Natural killer cell treated with Interleukin-12 subunit alpha and Interleukin-12 subunit beta and Interleukin-15 and Interleukin-18, amount 100 ng/mL, for 72 hours (primary cell): Measurements from ENCODE around the gene LSMEM2. TPM values are rescaled to one million over a fixed set of nuclear protein-coding genes. Genes with fewer than 3 reads are reported as not detected.

ENCODE experiments used
- ATAC-seq, 2 donors: fragments of 150-1000 bp; cut with Tn5 transposase in 1 of 2; sonication (Bioruptor Pico), chemical (Tn5 transposase) in 1 of 2; 2 replicates each; pipeline ENCODE4 v1.10.0; 2021
- DNase-seq: peaks from one replicate; pipeline ENCODE4 v3.0.0; 2022; ENCODE audit warnings: low spot score
- H3K27ac Mint-ChIP-seq, 2 donors: 1 replicate in 1 of 2; 2 replicates in 1 of 2; pipeline ENCODE4 v1.8.0; 2022; ENCODE audit warnings: mixed read lengths in 2 of 2, mild to moderate bottlenecking in 1 of 2, moderate library complexity in 1 of 2
- H3K27me3 Mint-ChIP-seq, 2 donors: 1 replicate in 1 of 2; 2 replicates in 1 of 2; pipeline ENCODE4 v1.8.0; 2022; ENCODE audit warnings: mixed read lengths in 2 of 2
- H3K36me3 Mint-ChIP-seq: one replicate; pipeline ENCODE4 v1.8.0; 2022; ENCODE audit warnings: mixed read lengths
- H3K4me1 Mint-ChIP-seq, 2 donors: 1 replicate in 1 of 2; 2 replicates in 1 of 2; pipeline ENCODE4 v1.8.0; 2022; ENCODE audit warnings: low read depth in 2 of 2, mixed read lengths in 2 of 2, mild to moderate bottlenecking in 1 of 2
- H3K4me3 Mint-ChIP-seq: one replicate; pipeline ENCODE4 v1.8.0; 2022; ENCODE audit warnings: mixed read lengths
- H3K9me3 Mint-ChIP-seq: 2 replicates; pipeline ENCODE4 v1.8.0; 2022; ENCODE audit warnings: mixed read lengths
- total RNA-seq, 2 donors: library from RNA; stranded (reverse); gene quantifications; one replicate each; pipeline ENCODE4 v1.2.3, GENCODE V29; 2022

The LSMEM2 gene
- total RNA-seq, 2 donors from 2014 or later, result not detected

DNA sequence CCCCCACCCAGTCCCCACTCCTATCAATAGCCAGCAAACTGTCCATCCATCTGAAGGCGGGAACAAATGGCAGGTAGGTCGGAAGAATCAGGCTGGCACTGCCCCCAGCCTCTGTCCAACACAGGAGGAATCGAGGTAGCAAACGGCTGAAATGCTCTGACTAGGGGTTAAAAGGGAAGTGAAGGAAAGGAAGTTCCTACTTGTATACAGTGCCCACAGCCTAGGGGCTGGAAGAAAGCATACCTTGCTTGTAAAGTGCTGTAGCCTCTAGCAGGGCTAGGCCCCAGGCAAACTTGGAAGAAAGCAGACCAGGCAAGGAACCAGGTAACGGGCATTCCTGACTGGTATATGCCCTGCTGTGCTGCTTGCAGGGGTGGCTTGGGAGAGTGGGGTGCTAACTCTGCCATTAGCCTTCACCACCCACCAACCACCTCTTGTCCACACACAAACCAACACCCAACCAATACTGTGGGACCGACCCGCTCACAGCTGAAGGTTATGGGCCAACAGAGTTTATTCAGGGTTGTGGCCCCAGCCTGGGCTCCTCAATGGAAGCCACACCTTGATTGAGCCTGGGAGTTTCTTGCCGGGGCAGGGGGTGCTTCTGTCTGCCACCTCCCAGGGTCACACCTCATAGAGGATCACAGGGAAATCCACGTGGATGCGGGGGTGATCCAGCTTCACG is 46.8 kb downstream of the LSMEM2 start:
- ATAC-seq (no peak), DNase-seq (no peak)
- no peak overlapping the region for H3K4me3 Mint-ChIP-seq
- H3K36me3 Mint-ChIP-seq, result no peaks in the 10 kb centered on the region
- H3K27ac Mint-ChIP-seq, result no peak overlapping the region
- no peaks in the 10 kb centered on the region for H3K9me3 Mint-ChIP-seq
- peaks cover under 1 to 21% of the 10 kb centered on the region in 2 donors for H3K4me1 Mint-ChIP-seq
- no peaks in the 10 kb centered on the region for H3K27me3 Mint-ChIP-seq

DNA sequence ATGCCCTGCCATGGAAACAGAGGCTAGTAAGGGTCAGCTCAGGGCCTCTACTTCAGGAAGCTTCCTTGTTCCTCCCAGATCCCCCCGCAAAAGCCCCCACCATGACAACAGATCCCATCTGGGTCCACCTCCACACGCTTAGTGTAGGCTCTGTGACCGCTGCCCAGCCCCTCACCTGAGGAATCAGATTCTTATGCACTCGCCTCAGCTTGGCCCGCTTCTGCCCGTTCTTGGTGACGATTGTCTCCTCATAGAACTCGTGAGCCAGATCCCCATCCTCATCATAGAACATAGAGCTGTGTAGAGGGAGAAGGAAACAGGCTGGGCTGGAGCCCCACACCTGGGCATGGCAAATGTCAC is 47.3 kb downstream of the LSMEM2 start:
- Mint-ChIP-seq H3K4me3 (no peak overlapping the region), H3K9me3 (no peaks in the 10 kb centered on the region), H3K27ac (peak overlapping the region in 1 of 2 donors; percentile 89), H3K27me3 (no peaks in the 10 kb centered on the region), H3K36me3 (no peaks in the 10 kb centered on the region), H3K4me1 (peaks cover 0 to 20% of the 10 kb centered on the region in 2 donors)
- ATAC-seq (no peak), DNase-seq (no peak)

DNA sequence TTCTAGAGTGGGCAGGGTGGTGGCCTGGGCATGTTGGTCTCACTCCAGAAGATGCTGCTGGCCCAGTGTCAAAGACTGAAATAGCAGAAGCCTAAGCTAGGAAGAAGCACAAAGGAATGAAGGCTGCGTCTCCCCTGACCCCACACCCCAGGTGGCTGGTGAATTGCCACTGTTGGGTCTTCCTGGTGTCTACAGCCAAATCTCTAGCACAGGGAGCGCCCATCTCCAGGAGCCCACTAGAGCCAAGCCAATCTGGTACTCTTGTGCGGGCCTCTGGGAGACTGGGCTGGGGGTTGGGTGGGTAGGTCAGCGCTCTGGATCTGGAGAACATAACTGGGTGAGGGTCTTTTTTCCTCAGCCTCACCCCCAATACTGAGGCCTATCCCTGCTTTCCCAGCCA is 48.2 kb downstream of the LSMEM2 start:
- DNase-seq (peak; percentile 37), ATAC-seq (no peak)
- Mint-ChIP-seq H3K36me3 (no peaks in the 10 kb centered on the region), H3K9me3 (no peaks in the 10 kb centered on the region), H3K4me3 (peak overlapping the region; percentile 81), H3K4me1 (peaks cover 0 to 20% of the 10 kb centered on the region in 2 donors), H3K27me3 (no peaks in the 10 kb centered on the region), H3K27ac (peak overlapping the region; percentile 64 to 89)

DNA sequence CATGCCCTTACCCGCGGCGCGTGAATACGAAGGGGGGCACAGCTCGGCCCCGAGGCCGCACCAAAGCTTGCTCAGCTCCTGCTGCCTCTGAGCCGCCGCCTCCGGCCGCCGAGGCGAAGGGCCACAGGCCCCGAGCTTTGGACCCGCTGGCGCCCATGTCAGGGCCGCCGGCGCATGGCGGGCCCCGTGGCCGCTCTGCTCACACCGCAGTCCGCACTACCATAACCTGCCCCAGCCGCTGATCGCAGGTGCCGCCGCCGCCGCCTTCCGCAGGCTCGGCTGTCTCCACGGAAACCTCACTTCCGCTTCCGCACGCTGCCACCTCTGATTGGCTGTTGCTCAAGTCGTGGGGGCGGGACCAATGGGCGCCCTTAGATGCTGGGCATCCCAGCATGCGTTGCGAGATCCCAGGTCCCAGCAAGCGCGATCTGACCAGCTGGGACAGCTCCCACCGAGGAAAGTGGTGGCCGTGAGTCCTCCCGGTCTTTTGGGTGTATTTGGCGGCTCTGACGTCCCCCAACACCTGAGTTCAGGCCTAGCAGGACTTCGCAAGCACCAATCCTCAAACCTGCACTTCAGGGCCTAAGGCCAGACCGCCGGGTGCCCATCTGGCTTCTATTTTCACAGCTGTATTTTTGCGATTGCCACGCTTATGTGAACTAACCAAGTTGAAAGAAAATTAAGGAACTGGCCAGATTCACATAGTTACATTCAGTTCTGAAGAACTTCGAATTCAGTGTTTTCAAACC is 49.2 kb downstream of the LSMEM2 start, which contains the start of gene TUSC2:
TUSC2 (minus strand) TSS at position 281 of the 749 bp plus-strand sequence; CDS start at position 157, 124 bp downstream.
- ATAC-seq (peak; percentile 96 to 98), DNase-seq (peak; percentile 95)
- H3K4me3 Mint-ChIP-seq, result peak within 1 kb of the TSS; percentile 81
- peak within 1 kb of the TSS; percentile 64 to 89 for H3K27ac Mint-ChIP-seq
- H3K36me3 Mint-ChIP-seq, result no peaks in the 10 kb centered on the region
- no peaks in the 10 kb centered on the region for H3K27me3 Mint-ChIP-seq
- peaks cover 0 to 21% of the 10 kb centered on the region in 2 donors for H3K4me1 Mint-ChIP-seq
- no peaks in the 10 kb centered on the region for H3K9me3 Mint-ChIP-seq

DNA sequence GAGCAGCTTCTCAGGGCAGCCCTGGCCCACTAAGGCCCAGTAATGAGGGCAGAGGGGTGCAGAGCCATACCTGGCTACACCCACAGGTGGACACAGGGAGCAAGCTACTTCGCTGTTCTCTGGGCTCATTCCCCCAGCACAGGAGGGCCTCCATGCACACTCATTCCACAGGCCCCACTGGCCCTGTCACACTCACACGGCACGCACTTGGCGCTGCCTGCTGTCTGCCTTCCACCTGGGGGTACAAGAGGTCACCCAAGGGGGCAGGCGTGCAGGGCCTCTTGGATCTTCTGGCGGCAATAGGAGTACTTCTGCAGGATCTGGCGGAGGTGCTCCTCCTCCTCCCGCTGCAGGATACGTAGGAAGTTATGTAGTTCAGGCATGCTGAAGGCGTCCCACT is 51.4 kb downstream of the LSMEM2 start:
- H3K4me1 Mint-ChIP-seq, result peaks cover 16 to 26% of the 10 kb centered on the region in 2 donors
- no peaks in the 10 kb centered on the region for H3K27me3 Mint-ChIP-seq
- DNase-seq (no peak), ATAC-seq (no peak)
- H3K9me3 Mint-ChIP-seq, result no peaks in the 10 kb centered on the region
- H3K36me3 Mint-ChIP-seq, result no peaks in the 10 kb centered on the region
- no peak overlapping the region for H3K27ac Mint-ChIP-seq
- no peak overlapping the region for H3K4me3 Mint-ChIP-seq

DNA sequence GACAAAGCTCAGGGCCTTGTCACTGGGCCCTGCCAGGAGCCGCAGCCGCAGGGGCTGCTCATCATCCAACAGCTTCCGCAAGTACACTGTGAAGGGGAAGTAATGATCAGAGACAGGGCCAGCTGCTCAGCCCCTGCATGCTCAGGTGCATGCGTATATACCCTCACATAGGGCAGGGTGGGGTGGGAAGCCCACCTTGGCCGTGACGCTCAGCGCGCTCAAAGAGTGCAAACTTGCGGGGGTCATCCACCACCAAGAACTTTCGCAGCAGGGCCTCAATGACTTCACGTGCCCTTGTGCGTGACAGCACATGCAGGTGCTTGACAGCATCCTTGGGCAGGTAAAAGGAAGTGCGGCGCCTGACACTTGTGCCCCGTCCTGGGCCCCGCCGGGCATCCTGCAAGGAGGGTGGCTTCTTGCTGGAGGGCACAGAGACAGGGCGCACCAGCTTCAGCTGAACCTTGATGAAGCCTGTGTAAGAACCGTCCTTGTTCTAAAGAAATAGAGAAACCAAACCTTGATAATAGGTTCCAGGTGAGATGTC is 52.5 kb downstream of the LSMEM2 start:
- peaks cover 4% of the 10 kb centered on the region for H3K36me3 Mint-ChIP-seq
- H3K9me3 Mint-ChIP-seq, result no peaks in the 10 kb centered on the region
- DNase-seq (no peak), ATAC-seq (no peak)
- no peaks in the 10 kb centered on the region for H3K27me3 Mint-ChIP-seq
- H3K4me3 Mint-ChIP-seq, result no peak overlapping the region
- peaks cover 27 to 37% of the 10 kb centered on the region in 2 donors for H3K4me1 Mint-ChIP-seq
- no peak overlapping the region for H3K27ac Mint-ChIP-seq

DNA sequence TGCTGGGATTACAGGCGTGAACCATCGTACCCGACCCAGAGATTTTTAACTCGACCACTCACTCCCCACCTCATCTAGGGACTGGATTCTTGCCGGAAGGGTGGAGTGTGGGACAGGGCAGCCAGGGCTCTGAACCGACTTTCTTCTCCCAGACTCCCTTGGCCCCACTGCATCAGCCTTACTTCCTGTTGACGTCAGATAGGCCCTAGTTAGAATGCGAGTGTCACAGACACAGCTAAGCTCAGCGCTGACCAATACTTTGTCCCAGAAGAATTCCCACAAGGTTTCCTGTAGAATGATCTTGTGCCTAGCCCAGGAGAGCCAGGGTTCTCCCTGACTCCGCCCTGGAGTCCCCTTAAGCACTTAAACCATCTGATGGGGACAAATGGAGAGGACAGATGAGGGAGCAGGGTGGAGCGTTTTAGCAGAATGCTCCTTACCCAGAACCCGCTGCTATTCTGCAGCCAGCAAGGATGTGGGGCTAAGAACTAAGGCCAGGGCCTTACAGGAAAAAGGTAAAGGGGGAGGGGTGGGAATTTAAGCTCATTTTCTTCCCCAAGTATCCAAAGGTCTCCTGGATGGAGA is 54.9 kb downstream of the LSMEM2 start:
- ATAC-seq, result no peak
- Mint-ChIP-seq H3K27me3 (no peaks in the 10 kb centered on the region), H3K36me3 (peaks cover 7% of the 10 kb centered on the region), H3K9me3 (no peaks in the 10 kb centered on the region), H3K27ac (peak overlapping the region; percentile 88 to 97), H3K4me3 (peak overlapping the region; percentile 97), H3K4me1 (peaks cover 40 to 44% of the 10 kb centered on the region in 2 donors)
- no peak for DNase-seq

DNA sequence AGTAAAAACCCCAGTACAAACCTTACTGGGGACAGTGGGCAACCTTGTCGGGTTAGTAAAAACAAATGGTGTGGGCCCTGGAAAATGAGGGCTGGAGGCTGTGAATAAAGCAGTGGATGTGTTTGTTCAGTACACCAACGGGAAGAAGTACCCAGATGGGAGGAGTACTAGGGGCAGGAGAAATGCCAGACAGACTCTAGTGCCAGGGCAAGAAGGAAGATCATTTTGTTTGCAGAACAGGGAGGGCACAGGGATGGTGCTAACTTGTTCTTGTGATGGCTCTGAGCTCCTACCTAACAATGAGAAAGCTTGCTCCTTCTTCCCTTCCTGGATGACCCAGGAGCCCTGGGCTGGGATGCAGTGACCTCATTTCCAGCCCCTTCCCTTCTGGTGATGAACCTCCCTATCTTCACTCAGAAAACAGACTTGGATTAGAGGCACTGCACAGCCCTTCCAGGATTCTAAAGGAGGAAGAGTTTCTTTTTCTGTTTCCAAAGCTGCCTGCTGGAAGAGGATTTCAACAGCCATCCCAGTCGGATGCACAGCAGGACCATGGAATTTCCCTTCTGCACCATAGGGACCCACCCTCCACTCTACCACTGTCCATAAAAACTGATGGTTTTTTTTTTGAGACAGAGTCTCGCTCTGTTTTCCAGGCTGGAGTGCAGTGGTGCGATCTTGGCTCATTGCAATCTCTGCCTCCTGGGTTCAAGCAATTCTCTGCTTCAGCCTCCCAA is 55.6 kb downstream of the LSMEM2 start:
- no peaks in the 10 kb centered on the region for H3K9me3 Mint-ChIP-seq
- H3K27ac Mint-ChIP-seq, result peak overlapping the region; percentile 97
- no peaks in the 10 kb centered on the region for H3K27me3 Mint-ChIP-seq
- peaks cover 7% of the 10 kb centered on the region for H3K36me3 Mint-ChIP-seq
- DNase-seq (no peak), ATAC-seq (no peak)
- H3K4me3 Mint-ChIP-seq, result peak overlapping the region; percentile 97
- peaks cover 46 to 49% of the 10 kb centered on the region in 2 donors for H3K4me1 Mint-ChIP-seq

DNA sequence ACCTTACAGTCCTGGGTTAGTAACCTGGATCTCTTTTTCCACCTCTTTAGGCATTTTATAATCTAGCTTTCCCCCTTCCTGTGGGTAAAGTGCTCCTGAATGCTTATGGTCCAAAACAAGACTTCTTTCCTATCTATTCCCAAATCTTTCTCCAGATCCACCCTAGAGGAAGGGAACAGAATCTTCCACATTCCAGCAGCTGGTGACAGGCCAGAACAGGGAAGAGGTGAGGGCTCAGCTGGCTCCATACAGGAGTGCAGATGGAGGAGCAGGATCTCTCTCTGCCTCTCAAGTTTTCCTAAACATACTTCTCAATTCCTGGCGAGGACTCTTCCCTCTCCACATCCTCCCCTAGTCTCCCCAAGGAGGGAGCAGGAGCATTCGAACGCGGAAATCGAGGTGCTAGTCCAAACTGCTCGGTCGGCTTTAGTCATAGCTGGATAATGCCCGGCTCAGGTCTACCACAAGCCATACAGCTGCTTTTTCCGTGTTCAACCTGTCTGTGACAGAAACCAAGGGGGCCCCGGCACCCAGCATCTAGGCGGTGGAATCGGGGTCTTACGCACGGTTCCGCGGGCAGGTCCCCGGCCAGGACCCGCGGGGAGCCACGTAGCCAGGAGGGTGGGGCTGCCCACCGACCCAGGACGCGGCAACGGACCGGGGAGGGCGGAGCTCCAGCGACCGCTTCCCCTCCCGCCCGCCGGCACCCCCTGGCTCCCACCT is 57.7 kb downstream of the LSMEM2 start:
- Mint-ChIP-seq H3K9me3 (no peaks in the 10 kb centered on the region), H3K4me1 (peaks cover 59 to 64% of the 10 kb centered on the region in 2 donors), H3K27me3 (no peaks in the 10 kb centered on the region), H3K27ac (peak overlapping the region; percentile 97), H3K36me3 (peaks cover 7% of the 10 kb centered on the region), H3K4me3 (peak overlapping the region; percentile 97)
- ATAC-seq (peak in 1 of 2 donors; percentile 45), DNase-seq (no peak)

DNA sequence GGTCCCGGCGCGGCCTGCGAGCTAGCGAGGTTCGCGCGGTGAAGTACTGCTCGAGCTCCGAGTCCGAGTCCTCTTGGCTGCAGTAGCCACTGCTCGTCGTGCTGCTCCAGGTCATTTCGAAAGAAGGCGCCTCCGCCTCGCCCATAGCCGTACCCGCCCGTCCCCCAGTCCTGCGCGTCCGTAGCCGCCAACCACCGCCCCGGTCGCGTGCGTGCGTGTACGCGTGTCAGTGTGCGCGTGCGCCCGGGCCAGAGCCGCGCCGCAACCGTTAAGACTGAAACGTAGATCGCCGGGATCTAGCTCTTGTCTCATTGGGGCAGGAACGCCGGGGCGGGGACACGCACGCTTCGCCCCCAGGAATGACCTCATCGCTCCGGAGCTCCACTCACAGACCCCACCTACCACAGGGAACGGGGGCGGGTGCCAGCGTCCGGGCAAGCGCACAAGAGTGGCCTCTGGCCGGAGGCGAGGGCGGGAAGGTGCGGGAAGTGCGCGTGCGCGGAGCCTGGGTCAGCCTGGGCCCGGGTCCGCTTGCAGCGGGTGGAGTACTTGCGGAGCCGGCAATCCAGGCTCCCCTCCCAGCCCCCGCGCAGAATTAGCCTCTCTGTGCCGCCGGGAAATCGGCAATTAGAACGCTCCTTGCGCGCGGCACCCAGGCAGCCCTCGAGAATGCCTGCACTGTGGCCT is 58.4 kb downstream of the LSMEM2 start:
- no peaks in the 10 kb centered on the region for H3K27me3 Mint-ChIP-seq
- H3K4me3 Mint-ChIP-seq, result peak overlapping the region; percentile 97
- H3K27ac Mint-ChIP-seq, result peak overlapping the region; percentile 97
- peaks cover 7% of the 10 kb centered on the region for H3K36me3 Mint-ChIP-seq
- ATAC-seq (peak; percentile 85 to 93), DNase-seq (peak; percentile 99)
- no peaks in the 10 kb centered on the region for H3K9me3 Mint-ChIP-seq
- peaks cover 59 to 67% of the 10 kb centered on the region in 2 donors for H3K4me1 Mint-ChIP-seq
